B cell (primary cell): ENCODE results near the gene ZNF175. TPM values are rescaled to one million over a fixed set of nuclear protein-coding genes. Genes with fewer than 3 reads are reported as not detected.
A peak's percentile ranks its signal among the peaks of the same experiment; 100 is the strongest.

Source experiments
- ATAC-seq: fragments of 200-7000 bp; cut with Tn5 transposase; one replicate; pipeline ENCODE4 v1.10.0; 2021; ENCODE audit warnings: low read depth, mild to moderate bottlenecking, moderate number of reproducible peaks, moderate library complexity
- CTCF ChIA-PET: fragments of 350-600 bp; sonication (Branson Sonifier 250); formaldehyde crosslinking; loops from one replicate; lab custom pipeline; 2021; ENCODE audit warnings: antibody characterized with exemption, inconsistent platforms; lab: Charles Lee
- POLR2A ChIA-PET: fragments of 350-600 bp; sonication (Branson Sonifier 250); formaldehyde crosslinking; loops from one replicate; lab custom pipeline; 2021; ENCODE audit warnings: antibody characterized with exemption; lab: Charles Lee
- DNase-seq: peaks from one replicate; pipeline ENCODE4 v3.0.0; 2013
- H2AFZ ChIP-seq: 2 replicates; pipeline ENCODE4 v1.6.1; 2012; ENCODE audit warnings: mild to moderate bottlenecking, low read depth, low read length; ENCODE audit not compliant: insufficient read depth, poor library complexity, severe bottlenecking
- H3K27ac ChIP-seq, 2 donors: 1 replicate in 1 of 2; 2 replicates in 1 of 2; pipeline ENCODE4 v1.5.1; 2012 to 2013; ENCODE audit warnings: low read length in 2 of 2, mild to moderate bottlenecking in 2 of 2, moderate library complexity in 1 of 2
- H3K27me3 ChIP-seq, 4 experiments: fragments of 200-600 bp in 1 of 4; sonication (generic) in 1 of 4; replicated peaks in 1 of 4; 1 replicate in 2 of 4; 2 replicates in 2 of 4; pipeline versions ENCODE4 v1.6.1 to v1.7.0; 2013 to 2016; ENCODE audit warnings: low read length in 3 of 4, mild to moderate bottlenecking in 2 of 4, mixed read lengths in 1 of 4, moderate library complexity in 1 of 4; ENCODE audit not compliant: insufficient read depth in 4 of 4, control insufficient read depth in 3 of 4; ENCODE audit errors: control extremely low read depth in 1 of 4
- H3K36me3 ChIP-seq, 2 experiments: replicated peaks in 1 of 2; 1 replicate in 1 of 2; 2 replicates in 1 of 2; pipeline versions ENCODE4 v1.6.1 to v1.7.1; 2013; ENCODE audit warnings: low read length in 1 of 2; ENCODE audit not compliant: insufficient read depth in 2 of 2, control insufficient read depth in 1 of 2; ENCODE audit errors: control extremely low read depth in 1 of 2, extremely low read depth in 1 of 2
- H3K4me1 ChIP-seq, 2 donors: fragments of 200-600 bp in 1 of 2; sonication (generic) in 1 of 2; 1 replicate in 1 of 2; 2 replicates in 1 of 2; pipeline versions ENCODE4 v1.5.1 to v1.6.1; 2013 to 2017; ENCODE audit warnings: low read length in 2 of 2; ENCODE audit not compliant: control insufficient read depth in 2 of 2, insufficient read depth in 2 of 2
- H3K4me2 ChIP-seq: replicated peaks from 2 replicates; pipeline ENCODE3; 2012; ENCODE audit warnings: mild to moderate bottlenecking, low read depth, low read length; ENCODE audit not compliant: poor library complexity, severe bottlenecking
- H3K4me3 ChIP-seq, 5 experiments: fragments of 200-600 bp in 1 of 5; sonication (generic) in 1 of 5; 1 replicate in 3 of 5; 2 replicates in 2 of 5; pipeline versions ENCODE4 v1.5.1 to v1.7.0; 2011 to 2016; ENCODE audit warnings: low read length in 4 of 5, mild to moderate bottlenecking in 4 of 5, low read depth in 2 of 5, control low read depth in 1 of 5, moderate library complexity in 1 of 5; ENCODE audit not compliant: insufficient read depth in 1 of 5; ENCODE audit errors: control extremely low read depth in 1 of 5, extremely low read depth in 1 of 5
- H3K79me2 ChIP-seq: fragments of 200-600 bp; sonication (generic); one replicate; pipeline ENCODE4 v1.6.0; 2016; ENCODE audit warnings: low read length; ENCODE audit not compliant: control insufficient read depth, insufficient read depth
- H3K9ac ChIP-seq: fragments of 200-600 bp; sonication (generic); 2 replicates; pipeline ENCODE4 v1.6.1; 2017; ENCODE audit warnings: mild to moderate bottlenecking, low read length, moderate library complexity
- H3K9me3 ChIP-seq, 3 donors: one replicate each; pipeline versions ENCODE4 v1.6.1 to v1.7.1; 2013; ENCODE audit warnings: low read length in 2 of 3; ENCODE audit not compliant: control insufficient read depth in 2 of 3, insufficient read depth in 1 of 3; ENCODE audit errors: control extremely low read depth in 1 of 3
- H4K20me1 ChIP-seq: 2 replicates; pipeline ENCODE4 v1.6.0; 2012; ENCODE audit warnings: mild to moderate bottlenecking, low read length; ENCODE audit not compliant: insufficient read depth, control insufficient read depth, poor library complexity, severe bottlenecking
- H3K27ac Mint-ChIP-seq: one replicate; pipeline ENCODE4 v1.8.0; 2021; ENCODE audit warnings: mixed read lengths
- H3K27me3 Mint-ChIP-seq: one replicate; pipeline ENCODE4 v1.8.0; 2021; ENCODE audit warnings: mixed read lengths
- H3K4me1 Mint-ChIP-seq: one replicate; pipeline ENCODE4 v1.8.0; 2021; ENCODE audit warnings: mixed read lengths
- H3K4me3 Mint-ChIP-seq: one replicate; pipeline ENCODE4 v1.8.0; 2021; ENCODE audit warnings: mixed read lengths
- H3K9me3 Mint-ChIP-seq: one replicate; pipeline ENCODE4 v1.8.0; 2022; ENCODE audit warnings: mixed read lengths; ENCODE audit not compliant: insufficient read depth
- CTCF ChIP-seq: fragments of 200-600 bp; IDR thresholded peaks from one replicate; pipeline ENCODE4 v1.8.0; 2022; ENCODE audit warnings: antibody characterized with exemption, mild to moderate bottlenecking
- EZH2 ChIP-seq: IDR thresholded peaks from 2 replicates; pipeline ENCODE4 v1.6.1; 2012; ENCODE audit warnings: borderline replicate concordance, low read depth, mild to moderate bottlenecking, moderate library complexity, low read length; ENCODE audit not compliant: insufficient read depth, poor library complexity, severe bottlenecking
- WGBS: methylation state at CpG from one replicate; pipeline ENCODE4 v1.1.5; 2013; ENCODE audit warnings: missing lambda C conversion rate; ENCODE audit not compliant: insufficient coverage; 5-methylcytosine and 5-hydroxymethylcytosine counted together
- intact Hi-C: fragments of 100-400 bp; cut with micrococcal nuclease; formaldehyde crosslinking; loops from one replicate; pipeline ENCODE4 v1.10.0; 2022
- polyA plus RNA-seq: library from polyadenylated mRNA; depleted of rRNA; stranded (reverse); fragments of >200 nt; gene quantifications from 2 replicates; pipeline ENCODE4 v1.2.3, GENCODE V29; 2012
- total RNA-seq, 2 donors: library from RNA; stranded (reverse); fragments of 120-200 nt in 1 of 2; gene quantifications; 1 replicate in 1 of 2; 2 replicates in 1 of 2; pipeline versions ENCODE4 v1.2.3 to v1.2.4, GENCODE V29; 2013 to 2022

Gene ZNF175
- total and polyA plus RNA-seq, 2 donors (not counting 1 experiment from before 2014, with no cell fraction given): 4.6 to 31.3 TPM

GRCh38 chr19:51607077-51607476 is 36.0 kb downstream of the ZNF175 start:
- ChIA-PET CTCF (interaction anchor here (0.9 to 5.3 kb wide), 13 partner anchors 9 to 135 kb away, joined by 3 to 44 read pairs (median 5); partner anchors contain the start of genes SIGLEC6 and ZNF175), POLR2A (interaction anchor here (1.0 kb wide), 1 partner anchor 36 kb away, joined by 5 read pairs; the partner anchor contains the start of gene ZNF175)
- Histone ChIP-seq H4K20me1 (peaks cover 28% of the 10 kb centered on the region), H3K4me1 (peaks cover 41 to 45% of the 10 kb centered on the region in 2 donors), H3K9me3 (peaks cover 0 to 2% (median 0%) of the 10 kb centered on the region in 3 donors), H3K79me2 (peaks cover 12% of the 10 kb centered on the region), H2AFZ (no peak overlapping the region), H3K4me3 (peak overlapping the region in 2 of 5 experiments; percentile 26 to 31), H3K27me3 (no peaks in the 10 kb centered on the region), H3K27ac (peak overlapping the region; percentile 63 to 82), H3K36me3 (peaks cover 0 to 15% of the 10 kb centered on the region in 2 experiments), H3K9ac (peak overlapping the region; percentile 38), H3K4me2 (peak overlapping the region; percentile 69)
- H3K27me3 Mint-ChIP-seq: no peaks in the 10 kb centered on the region
- H3K4me1 Mint-ChIP-seq: peaks cover 62% of the 10 kb centered on the region
- peak; percentile 92 for DNase-seq
- no peaks in the 10 kb centered on the region for H3K9me3 Mint-ChIP-seq
- H3K4me3 Mint-ChIP-seq: peak overlapping the region; percentile 82
- peak overlapping the region; percentile 95 for H3K27ac Mint-ChIP-seq
- WGBS: 20% methylated on average over 2 of the region's 6 CpGs
- TF ChIP-seq CTCF (no peak), EZH2 (no peak)
- intact Hi-C loops: loop anchor here (1.0 to 2.0 kb wide), 7 partner anchors 13 to 240 kb away; partner anchors contain the start of genes ETFB, SIGLEC6 and ZNF175
- ATAC-seq: peak; percentile 95

GRCh38 chr19:51607920-51608562 is 37.0 kb downstream of the ZNF175 start:
- DNase-seq (peak; percentile 85), ATAC-seq (no peak)
- H3K27me3 Mint-ChIP-seq: no peaks in the 10 kb centered on the region
- peak overlapping the region; percentile 82 for H3K4me3 Mint-ChIP-seq
- CTCF ChIA-PET: interaction anchor here (0.9 to 5.3 kb wide), 8 partner anchors 12 to 136 kb away, joined by 3 to 44 read pairs (median 7); partner anchors contain the start of genes SIGLEC6 and ZNF175
- TF ChIP-seq CTCF (peak; percentile 55), EZH2 (no peak)
- peaks cover 6% of the 10 kb centered on the region for H3K9me3 Mint-ChIP-seq
- Histone ChIP-seq H3K27me3 (no peaks in the 10 kb centered on the region), H3K9ac (no peak overlapping the region), H2AFZ (no peak overlapping the region), H3K27ac (peak overlapping the region in 1 of 2 donors; percentile 82), H3K4me1 (peaks cover 36 to 37% of the 10 kb centered on the region in 2 donors), H4K20me1 (peaks cover 38% of the 10 kb centered on the region), H3K4me3 (no peak overlapping the region), H3K79me2 (peaks cover 19% of the 10 kb centered on the region), H3K9me3 (peaks cover 0 to 5% (median 1%) of the 10 kb centered on the region in 3 donors), H3K4me2 (peak overlapping the region; percentile 69), H3K36me3 (peaks cover 0 to 25% of the 10 kb centered on the region in 2 experiments)
- WGBS: 26% methylated on average over 11 of the region's 13 CpGs
- intact Hi-C loops: loop anchor here (1.0 to 2.0 kb wide), 7 partner anchors 13 to 241 kb away; partner anchors contain the start of genes ETFB, SIGLEC6 and ZNF175
- H3K4me1 Mint-ChIP-seq: peaks cover 57% of the 10 kb centered on the region
- POLR2A ChIA-PET: no interaction called here
- H3K27ac Mint-ChIP-seq: peak overlapping the region; percentile 95
